ENCODE results near the gene FREM2.

- TF ChIP-seq CBX3 (IDR thresholded peaks at IDR 0.05; ENCODE audit: low read depth): no peak
- TF ChIP-seq SIN3A (IDR thresholded peaks at IDR 0.05; ENCODE audit: low read depth): no peak
- TF ChIP-seq, protein P1, sequence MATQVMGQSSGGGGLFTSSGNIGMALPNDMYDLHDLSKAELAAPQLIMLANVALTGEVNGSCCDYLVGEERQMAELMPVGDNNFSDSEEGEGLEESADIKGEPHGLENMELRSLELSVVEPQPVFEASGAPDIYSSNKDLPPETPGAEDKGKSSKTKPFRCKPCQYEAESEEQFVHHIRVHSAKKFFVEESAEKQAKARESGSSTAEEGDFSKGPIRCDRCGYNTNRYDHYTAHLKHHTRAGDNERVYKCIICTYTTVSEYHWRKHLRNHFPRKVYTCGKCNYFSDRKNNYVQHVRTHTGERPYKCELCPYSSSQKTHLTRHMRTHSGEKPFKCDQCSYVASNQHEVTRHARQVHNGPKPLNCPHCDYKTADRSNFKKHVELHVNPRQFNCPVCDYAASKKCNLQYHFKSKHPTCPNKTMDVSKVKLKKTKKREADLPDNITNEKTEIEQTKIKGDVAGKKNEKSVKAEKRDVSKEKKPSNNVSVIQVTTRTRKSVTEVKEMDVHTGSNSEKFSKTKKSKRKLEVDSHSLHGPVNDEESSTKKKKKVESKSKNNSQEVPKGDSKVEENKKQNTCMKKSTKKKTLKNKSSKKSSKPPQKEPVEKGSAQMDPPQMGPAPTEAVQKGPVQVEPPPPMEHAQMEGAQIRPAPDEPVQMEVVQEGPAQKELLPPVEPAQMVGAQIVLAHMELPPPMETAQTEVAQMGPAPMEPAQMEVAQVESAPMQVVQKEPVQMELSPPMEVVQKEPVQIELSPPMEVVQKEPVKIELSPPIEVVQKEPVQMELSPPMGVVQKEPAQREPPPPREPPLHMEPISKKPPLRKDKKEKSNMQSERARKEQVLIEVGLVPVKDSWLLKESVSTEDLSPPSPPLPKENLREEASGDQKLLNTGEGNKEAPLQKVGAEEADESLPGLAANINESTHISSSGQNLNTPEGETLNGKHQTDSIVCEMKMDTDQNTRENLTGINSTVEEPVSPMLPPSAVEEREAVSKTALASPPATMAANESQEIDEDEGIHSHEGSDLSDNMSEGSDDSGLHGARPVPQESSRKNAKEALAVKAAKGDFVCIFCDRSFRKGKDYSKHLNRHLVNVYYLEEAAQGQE (IDR thresholded peaks at IDR 0.05; ENCODE audit: low read depth): no peak
- TF ChIP-seq CTCF (IDR thresholded peaks at IDR 0.05 in 2 of 3, conservative IDR thresholded peaks at IDR 0.05 in 1 of 3; ENCODE audit: borderline replicate concordance in 1 of 3, insufficient read depth in 1 of 3, low read depth in 2 of 3, low read length in 2 of 3): no peak
- no peak for TF ChIP-seq ATF3 (IDR thresholded peaks at IDR 0.05)
- no peak for TF ChIP-seq EZH2 (IDR thresholded peaks at IDR 0.05)
- TF ChIP-seq POLR2A (IDR thresholded peaks at IDR 0.05; ENCODE audit: borderline replicate concordance, extremely low read depth, insufficient read depth, insufficient read length): no peak
These were observed 802 bp upstream of the FREM2 start for GRCh38 chr13:38685974-38686576.

Data from HCT116 (cell line).